GM21526 (cell line): ENCODE measurements around the gene C16orf90.
"Not testable (repeated sequence)": the region's sequence is repeated elsewhere in the genome, so short reads cannot be mapped to it uniquely, and the experiment has no call there.

Experiments
- ATAC-seq: cut with Tn5 transposase; IDR thresholded peaks from one replicate; pipeline ENCODE4 v1.9.1; 2021; ENCODE audit warnings: moderate library complexity; ENCODE audit not compliant: unreplicated experiment, low FRiP score

C16orf90 gene

DNA sequence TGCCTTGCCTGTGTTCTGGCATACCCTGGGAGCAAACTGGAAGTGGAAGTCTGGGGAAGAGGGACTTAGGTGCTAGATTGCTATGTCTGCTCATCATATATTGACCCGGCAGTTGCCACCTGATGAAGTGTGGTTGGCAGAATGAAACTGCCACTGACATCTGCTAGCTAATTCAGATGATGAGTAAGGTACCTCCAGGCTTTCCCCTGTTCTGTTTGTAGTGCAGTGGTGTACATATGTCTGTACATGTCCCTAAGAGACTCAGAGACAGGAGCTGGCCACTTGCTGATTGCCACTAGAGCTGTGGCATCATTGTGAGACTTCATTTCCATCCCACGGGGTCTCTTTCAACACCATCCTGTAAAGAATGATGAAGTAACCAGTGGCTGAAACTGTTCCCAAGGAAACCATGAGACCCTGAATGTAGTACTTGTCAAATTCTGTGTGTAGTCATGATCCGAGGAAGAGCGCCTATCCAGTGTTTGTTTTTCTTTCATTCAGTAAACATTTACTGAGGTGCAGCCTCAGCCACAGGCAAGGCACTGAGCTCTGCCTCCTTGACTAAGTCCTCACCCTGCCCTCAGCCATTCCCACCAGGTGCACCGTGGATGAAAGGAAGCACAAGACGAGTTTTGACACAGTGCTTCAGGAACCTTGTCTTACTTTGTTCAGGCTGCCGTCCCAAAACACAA is 18.7 kb upstream of the C16orf90 start:
- no peak for ATAC-seq

- ATAC-seq = no peak
These were observed 16.2 kb upstream of the C16orf90 start for GRCh38 chr16:3511286-3512180.

- no peak for ATAC-seq
These were observed 15.1 kb upstream of the C16orf90 start for GRCh38 chr16:3510416-3510815.

DNA sequence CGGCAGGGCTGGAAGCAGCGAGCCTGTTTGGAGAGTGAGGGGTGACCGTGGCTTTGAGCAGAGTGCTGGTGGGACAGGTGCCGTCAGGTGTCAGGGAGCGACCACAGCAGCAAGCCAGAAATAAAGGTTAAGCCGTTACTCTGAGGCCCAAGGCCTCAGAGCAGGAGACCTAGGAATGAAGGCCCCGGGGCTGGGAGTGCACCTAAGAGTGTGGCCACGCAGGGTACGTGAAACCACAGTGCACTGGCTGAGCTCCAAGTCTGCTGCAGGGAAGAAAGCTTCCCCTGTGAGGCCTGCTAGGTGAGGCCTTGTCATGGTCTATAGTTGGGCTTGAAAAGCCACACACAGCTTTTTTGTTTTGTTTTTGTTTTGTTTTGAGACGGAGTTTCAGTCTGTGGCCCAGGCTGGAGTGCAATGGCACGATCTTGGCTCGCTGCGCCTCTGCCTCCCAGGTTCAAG is 14.2 kb upstream of the C16orf90 start:
- no peak for ATAC-seq

DNA sequence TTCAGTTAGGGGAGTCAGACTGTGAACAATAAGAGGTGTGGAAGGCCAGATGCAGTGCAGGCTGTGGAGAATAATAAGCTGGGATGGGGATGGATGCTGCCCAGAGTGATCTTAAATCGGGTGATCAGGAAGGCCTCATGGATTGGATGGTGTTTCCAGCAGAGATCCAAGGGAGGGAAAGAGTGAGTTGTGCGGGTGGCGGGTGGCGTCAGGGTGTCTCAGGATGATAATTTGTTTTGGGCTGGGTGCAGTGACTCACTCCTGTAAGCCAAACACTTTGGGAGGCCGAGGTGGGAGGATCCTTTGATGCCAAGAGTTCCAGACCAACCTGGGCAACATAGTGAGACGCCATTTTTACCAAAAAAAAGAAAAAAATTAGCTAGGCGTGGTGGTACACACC is 13.4 kb upstream of the C16orf90 start:
- ATAC-seq = no peak

DNA sequence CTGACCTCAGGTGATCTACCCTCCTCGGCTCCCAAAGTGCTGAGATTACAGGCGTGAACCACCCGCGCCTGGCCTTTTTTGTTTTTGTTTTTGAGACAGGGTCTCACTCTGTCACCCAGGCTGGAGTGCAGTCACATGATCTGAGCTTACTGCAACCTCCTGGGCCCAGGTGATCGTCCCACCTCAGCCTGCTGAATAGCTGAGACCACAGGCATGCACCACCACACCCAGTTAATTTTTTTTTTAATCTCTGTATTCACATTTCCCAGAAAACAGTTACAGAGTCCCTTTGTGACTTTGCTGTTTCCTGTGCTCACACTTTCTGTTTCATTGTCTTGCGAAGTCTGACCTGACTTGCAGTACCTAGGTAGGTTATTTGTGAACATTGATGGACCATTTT is 8.2 kb upstream of the C16orf90 start:
- ATAC-seq = no peak

GRCh38 chr16:3501783-3502400 is 6.6 kb upstream of the C16orf90 start:
- no peak for ATAC-seq

- not testable (repeated sequence) for ATAC-seq
These were observed 6.1 kb upstream of the C16orf90 start for GRCh38 chr16:3501412-3501761.

GRCh38 chr16:3498988-3499387 is 3.7 kb upstream of the C16orf90 start:
- ATAC-seq = no peak

GRCh38 chr16:3497771-3498170 is 2.5 kb upstream of the C16orf90 start:
- no peak for ATAC-seq

DNA sequence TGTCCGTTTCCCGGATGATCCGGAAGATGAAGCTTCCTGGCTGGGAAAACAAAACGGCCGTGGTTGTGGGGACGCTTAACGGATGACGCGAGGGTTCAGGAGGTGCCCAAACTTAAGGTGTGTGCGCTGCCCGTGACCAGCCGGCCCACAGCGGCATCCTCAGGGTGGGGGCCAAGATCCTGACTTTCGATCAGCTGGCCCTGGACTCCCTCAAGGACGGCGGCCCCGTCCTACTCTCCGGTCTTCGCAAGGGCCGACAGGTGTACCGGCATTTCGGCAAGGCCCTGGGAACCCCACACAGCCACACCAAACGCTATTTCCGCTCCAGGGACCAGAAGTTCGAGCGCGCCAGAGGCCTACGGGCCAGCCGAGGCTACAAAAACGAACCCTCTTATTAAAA is 1.1 kb upstream of the C16orf90 start:
- ATAC-seq = no peak

DNA sequence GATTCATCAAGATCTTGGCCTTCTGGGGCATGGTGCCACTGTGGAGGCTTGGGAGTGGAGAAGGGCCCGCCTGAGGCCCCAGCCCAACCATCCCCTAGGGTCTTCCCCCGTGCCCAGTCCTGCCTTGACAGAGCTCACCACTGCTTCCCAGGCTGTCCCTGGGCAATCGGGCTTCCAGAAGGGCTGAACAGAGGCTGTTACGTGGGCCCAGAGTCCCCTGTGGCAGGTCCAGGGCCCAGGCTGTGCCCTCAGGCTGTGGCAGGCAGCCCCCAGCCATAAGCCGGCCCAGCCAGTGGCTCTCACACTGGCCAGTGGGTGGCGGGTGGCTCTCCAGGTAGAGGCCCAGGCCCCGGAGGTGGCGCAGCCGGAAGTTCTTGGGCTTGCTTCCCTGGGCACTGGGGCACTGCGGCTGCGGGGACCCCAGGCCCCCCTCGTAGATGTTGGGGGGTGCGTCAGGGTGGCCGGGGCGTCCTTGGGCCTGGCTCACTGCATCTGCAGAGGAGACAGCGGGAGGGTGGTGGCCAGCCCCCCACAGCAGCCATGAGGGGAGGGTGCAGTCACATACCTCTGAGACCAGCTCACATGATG is 809 bp downstream of the C16orf90 start:
- ATAC-seq = no peak

DNA sequence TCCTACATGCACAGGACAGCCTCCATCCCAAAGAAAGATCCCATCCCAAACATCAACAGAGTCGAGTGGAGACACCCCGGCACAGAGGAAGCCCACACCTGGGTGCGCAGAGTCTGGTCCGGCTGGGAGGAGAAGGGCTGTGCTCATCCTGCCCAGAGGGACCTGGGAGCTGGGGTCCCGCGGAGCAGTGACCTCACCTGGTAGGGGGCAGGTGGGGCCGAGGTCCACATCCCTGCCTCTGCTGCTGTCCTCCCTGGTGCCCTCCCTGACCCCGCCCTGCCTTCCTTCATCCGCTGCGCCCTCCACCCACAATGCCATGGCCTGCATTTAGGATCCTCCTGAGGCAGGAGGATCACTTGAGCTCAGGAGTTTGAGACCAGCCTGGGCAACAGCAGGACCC is 2.9 kb downstream of the C16orf90 start:
- no peak for ATAC-seq

GRCh38 chr16:3490911-3491629 is 4.2 kb downstream of the C16orf90 start:
- no peak for ATAC-seq

- no peak for ATAC-seq
These were observed 6.5 kb downstream of the C16orf90 start for GRCh38 chr16:3488801-3489200.

GRCh38 chr16:3487521-3488410 is 7.5 kb downstream of the C16orf90 start:
- ATAC-seq = no peak

- no peak for ATAC-seq
These were observed 8.6 kb downstream of the C16orf90 start for GRCh38 chr16:3486506-3487215.

DNA sequence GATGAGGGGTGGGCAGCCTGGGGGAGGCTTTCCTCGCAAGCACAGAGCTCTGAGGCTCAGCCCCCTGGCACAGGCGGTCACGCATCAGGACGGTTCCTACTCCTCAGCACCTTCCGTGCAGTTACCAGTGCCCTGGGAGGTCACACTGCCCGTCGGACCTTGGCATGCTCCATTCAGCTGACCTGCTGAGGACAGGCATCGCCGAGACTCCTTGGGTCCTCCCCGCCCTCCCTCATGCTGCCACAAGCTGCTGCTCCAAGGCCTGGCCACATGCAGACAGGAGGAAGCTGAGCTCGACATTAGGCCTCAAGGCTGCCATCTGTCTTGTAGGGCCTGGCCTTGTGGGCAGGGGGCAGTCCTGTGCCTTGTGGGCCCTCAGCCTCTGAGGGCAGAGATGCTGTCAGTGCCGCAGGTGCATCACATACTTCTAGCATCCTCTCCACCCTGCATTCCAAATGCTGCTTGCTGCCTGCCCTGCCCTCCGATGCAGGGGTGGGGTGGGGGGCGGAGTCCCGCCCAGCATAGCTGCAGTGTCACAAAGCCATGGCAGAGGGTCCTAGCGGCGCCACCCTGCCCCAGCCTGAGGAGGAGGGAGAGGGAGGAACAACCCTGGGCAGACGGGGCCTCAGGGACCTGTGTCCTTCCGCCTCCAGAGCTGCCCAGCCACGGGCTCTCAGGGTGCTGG is 9.3 kb downstream of the C16orf90 start:
- no peak for ATAC-seq
